Retinal pigment epithelial cell (primary cell): ENCODE results near the gene SLC16A8.

ENCODE experiments used
- DNase-seq: peaks from one replicate; pipeline ENCODE4 v3.0.0-alpha.2; 2010; ENCODE audit warnings: low read depth
- H3K4me3 ChIP-seq: 2 replicates; pipeline ENCODE4 v1.5.1; 2011; ENCODE audit warnings: mild to moderate bottlenecking, low read length, control low read depth, moderate library complexity
- TF ChIP-seq, protein P1 (sequence below): conservative IDR thresholded peaks from 2 replicates; pipeline ENCODE4 v1.5.1; 2011; ENCODE audit warnings: low read depth, low read length, control low read depth, inconsistent platforms

The SLC16A8 gene

DNA sequence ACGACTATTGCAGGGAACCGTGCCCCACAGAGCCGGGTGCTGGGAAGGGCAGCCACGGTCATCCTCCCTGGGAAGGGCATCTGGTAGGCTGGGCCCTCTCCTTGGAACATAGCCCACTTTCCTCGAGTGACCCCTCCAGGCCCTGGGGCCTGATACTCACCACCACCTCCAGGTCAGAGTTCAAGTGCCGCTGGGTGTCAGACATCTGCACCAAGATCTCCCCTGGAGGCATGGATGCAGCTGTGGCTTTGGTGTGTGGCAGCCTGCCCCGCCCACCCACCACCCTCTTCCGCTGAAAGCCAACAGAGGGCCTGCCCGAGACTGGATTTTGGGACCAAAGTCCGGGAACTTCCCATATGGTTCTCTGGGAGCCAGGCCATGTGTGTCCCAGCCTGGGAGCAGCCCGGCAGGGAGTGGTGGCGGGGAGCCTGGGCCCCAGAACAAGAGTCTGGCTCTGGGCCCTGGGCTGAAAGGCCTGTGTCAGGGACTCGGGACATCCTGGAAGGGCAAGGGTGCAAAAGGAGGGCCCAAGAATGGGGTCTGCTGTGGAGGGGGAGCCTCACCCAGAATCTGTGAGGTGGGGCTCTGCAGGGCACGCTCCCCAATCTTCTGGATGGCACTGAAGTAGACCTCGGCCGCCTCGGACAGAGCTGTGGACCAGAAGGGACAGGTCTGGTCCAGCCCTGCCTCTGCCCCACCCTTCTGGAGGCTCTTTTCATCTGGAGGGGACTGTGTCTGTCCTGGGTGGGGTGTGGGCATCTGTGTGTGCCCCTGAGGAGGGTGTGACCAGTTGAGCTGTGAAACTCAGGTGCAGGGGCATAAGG is 23.9 kb upstream of the SLC16A8 start:
- TF ChIP-seq, protein P1, sequence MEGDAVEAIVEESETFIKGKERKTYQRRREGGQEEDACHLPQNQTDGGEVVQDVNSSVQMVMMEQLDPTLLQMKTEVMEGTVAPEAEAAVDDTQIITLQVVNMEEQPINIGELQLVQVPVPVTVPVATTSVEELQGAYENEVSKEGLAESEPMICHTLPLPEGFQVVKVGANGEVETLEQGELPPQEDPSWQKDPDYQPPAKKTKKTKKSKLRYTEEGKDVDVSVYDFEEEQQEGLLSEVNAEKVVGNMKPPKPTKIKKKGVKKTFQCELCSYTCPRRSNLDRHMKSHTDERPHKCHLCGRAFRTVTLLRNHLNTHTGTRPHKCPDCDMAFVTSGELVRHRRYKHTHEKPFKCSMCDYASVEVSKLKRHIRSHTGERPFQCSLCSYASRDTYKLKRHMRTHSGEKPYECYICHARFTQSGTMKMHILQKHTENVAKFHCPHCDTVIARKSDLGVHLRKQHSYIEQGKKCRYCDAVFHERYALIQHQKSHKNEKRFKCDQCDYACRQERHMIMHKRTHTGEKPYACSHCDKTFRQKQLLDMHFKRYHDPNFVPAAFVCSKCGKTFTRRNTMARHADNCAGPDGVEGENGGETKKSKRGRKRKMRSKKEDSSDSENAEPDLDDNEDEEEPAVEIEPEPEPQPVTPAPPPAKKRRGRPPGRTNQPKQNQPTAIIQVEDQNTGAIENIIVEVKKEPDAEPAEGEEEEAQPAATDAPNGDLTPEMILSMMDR, result no peak
- no peak for DNase-seq
- H3K4me3 ChIP-seq, result no peak overlapping the region

GRCh38 chr22:38106814-38107578 is 23.0 kb upstream of the SLC16A8 start:
- TF ChIP-seq, protein P1, result no peak
- no peak overlapping the region for H3K4me3 ChIP-seq
- no peak for DNase-seq

DNA sequence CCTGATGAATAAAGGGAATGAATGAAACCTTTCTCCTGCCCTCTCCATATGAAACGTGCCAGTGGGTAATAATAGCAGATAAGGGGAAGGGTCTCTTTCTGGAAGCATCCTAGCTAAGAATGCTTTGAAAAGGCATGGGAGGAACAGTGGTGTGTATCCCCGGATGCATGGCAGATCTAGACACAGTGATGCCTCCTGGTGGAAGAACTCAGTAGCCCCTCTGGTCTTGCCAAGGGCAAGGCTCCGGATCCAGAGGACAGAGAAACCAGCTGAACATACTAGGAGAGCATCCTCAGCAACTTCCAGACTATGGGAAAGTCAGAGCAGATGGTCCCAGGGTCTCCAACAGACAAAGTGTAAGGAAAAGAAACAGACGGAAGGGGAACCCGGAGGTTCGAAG is 20.1 kb upstream of the SLC16A8 start:
- no peak for DNase-seq
- H3K4me3 ChIP-seq, result no peak overlapping the region
- TF ChIP-seq, protein P1, result peak; percentile 62

DNA sequence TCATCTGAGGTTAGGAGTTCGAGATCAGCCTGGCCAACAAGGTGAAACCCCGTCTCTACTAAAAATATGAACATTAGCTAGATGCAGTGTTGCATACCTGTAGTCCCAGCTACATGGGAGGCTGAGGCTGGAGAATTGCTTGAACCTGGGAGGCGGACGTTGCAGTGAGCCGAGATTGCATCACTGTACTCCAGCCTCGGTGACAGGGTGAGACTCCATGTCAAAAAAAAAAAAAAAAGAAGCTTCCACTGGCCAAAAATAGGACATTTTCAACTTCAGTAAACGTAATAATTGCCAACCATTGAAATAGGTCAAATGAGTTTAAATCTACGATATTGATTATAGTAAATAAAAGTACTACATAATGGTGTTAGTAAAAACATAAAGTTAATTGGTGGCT is 19.7 kb upstream of the SLC16A8 start:
- no peak for DNase-seq
- TF ChIP-seq, protein P1, result no peak
- no peak overlapping the region for H3K4me3 ChIP-seq

- DNase-seq, result no peak
- H3K4me3 ChIP-seq, result no peak overlapping the region
- TF ChIP-seq, protein P1, result no peak
Measured at GRCh38 chr22:38098410-38099249, 14.6 kb upstream of the SLC16A8 start.

- TF ChIP-seq, protein P1, result peak; percentile 66
- no peak overlapping the region for H3K4me3 ChIP-seq
- no peak for DNase-seq
Measured at GRCh38 chr22:38097557-38098409, 13.8 kb upstream of the SLC16A8 start.
